ENCODE results near the gene ADAMTS15.

DNA sequence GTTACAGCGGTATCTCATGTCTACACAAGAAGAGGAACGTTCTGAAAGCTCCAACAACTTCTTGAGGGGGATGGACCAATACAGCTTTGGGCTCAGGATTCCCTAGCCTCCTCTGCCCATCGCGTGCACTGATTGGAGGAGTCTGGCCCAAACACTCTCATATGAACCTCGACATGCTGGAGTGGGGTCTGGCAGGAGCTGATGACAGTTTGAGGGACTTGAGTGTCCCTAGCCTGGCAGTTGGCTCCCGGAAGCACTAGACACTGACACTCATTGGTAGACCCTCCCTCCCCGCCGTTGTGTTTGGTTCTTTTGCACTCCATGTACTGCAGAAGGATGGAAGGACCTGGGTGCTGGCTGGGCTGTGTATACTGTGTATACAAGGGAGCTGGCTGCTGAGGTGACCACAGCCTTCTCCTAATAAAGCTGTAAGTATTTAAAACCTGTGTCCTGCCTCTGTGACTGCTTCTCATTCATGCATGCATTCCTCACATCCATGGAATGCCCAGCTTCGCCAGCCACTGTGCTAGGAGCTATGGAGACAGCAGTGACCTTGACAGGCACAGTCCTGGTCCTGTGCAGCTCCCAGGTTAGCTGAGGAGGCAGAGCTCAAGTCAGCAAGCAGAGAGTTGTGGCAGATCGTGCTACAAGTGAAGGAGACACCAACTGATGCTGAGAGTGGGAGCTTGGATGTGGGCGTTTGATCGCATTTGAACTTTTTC lies 27.9 kb downstream of the ADAMTS15 start:
- TF ChIP-seq CTCF (conservative IDR thresholded peaks at IDR 0.05; ENCODE audit: low read depth, low read length) (no peak), RAD21 (IDR thresholded peaks at IDR 0.05; ENCODE audit: low read length) (no peak), RFX5 (IDR thresholded peaks at IDR 0.05; ENCODE audit: low read depth, low read length) (no peak), SMC3 (IDR thresholded peaks at IDR 0.05; ENCODE audit: low read depth, low read length) (no peak), RCOR1 (IDR thresholded peaks at IDR 0.05; ENCODE audit: insufficient replicate concordance, low read length) (no peak), POLR2A (IDR thresholded peaks at IDR 0.05; ENCODE audit: low read depth, low read length) (no peak), FOS (IDR thresholded peaks at IDR 0.05; ENCODE audit: low read depth, low read length) (no peak), MAZ (IDR thresholded peaks at IDR 0.05; ENCODE audit: borderline replicate concordance, low read depth, low read length) (no peak), MAFK (IDR thresholded peaks at IDR 0.05; ENCODE audit: low read depth, low read length) (no peak)
- TF ChIP-seq, protein P1, sequence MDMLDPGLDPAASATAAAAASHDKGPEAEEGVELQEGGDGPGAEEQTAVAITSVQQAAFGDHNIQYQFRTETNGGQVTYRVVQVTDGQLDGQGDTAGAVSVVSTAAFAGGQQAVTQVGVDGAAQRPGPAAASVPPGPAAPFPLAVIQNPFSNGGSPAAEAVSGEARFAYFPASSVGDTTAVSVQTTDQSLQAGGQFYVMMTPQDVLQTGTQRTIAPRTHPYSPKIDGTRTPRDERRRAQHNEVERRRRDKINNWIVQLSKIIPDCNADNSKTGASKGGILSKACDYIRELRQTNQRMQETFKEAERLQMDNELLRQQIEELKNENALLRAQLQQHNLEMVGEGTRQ (IDR thresholded peaks at IDR 0.05; ENCODE audit: low read depth, low read length), result no peak

Measured in IMR-90 (cell line).